ENCODE data around the gene SNRPF. TPM values are rescaled to one million over a fixed set of nuclear protein-coding genes. Genes with fewer than 3 reads are reported as not detected.

The SNRPF gene
- total and polyA plus RNA-seq, 2 donors (not counting 1 experiment from before 2014, with no cell fraction given): 14.2 to 25.0 TPM

DNA sequence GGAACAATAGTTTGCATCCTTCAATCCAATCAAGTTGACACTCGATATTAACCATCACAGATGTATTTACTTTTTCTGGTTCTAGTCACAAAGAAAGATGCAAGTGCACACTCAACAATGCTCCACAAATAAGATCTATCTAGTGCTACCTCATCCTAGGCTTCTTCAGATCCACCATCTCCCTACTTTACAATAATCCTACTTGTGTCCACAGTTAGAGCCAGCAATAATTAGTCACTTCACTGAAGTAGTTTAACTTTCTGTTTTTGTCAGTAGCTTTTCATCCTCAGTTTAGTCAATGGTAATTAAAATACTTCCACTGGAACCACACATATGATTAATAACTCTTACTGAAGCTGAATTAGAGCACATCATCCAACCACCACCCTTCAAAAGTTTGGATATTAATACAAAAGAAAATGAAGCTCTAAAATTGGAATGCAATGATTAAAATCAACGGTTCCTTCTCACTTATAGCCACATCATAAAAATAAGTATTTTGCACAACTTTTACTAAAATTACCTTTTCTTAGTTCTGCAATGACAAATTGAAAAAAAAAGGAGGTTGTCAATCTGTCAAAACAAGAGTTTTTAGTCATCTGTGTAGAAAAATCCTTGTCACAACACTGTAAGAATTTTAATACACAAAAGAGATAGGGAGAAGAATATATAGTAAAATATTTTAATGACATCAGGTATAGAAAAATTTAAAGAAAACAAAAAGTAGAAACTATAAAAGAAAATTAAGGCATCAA, 28.2 kb upstream of the SNRPF start:
- Histone ChIP-seq H3K36me3 (ENCODE audit: control insufficient read depth, insufficient read depth, low read length) (no peaks in the 10 kb centered on the region), H3K4me1 (ENCODE audit: control insufficient read depth, extremely low read depth, insufficient read depth, low read length) (no peaks in the 10 kb centered on the region), H3K9me3 (ENCODE audit: control insufficient read depth, insufficient read depth, low read depth, low read length) (no peaks in the 10 kb centered on the region), H4K20me1 (ENCODE audit: control insufficient read depth, extremely low read depth, insufficient read depth, low read length) (no peaks in the 10 kb centered on the region), H3K4me3 (replicated peaks in 1 of 4; ENCODE audit: control extremely low read depth in 1 of 4, insufficient read depth in 1 of 4, low read depth in 3 of 4, low read length in 4 of 4) (no peak overlapping the region), H2AFZ (ENCODE audit: low read length) (no peak overlapping the region), H3K27ac (ENCODE audit: insufficient read depth, low read length) (no peak overlapping the region), H3K4me2 (ENCODE audit: extremely low read depth, insufficient read depth, low read length) (no peak overlapping the region), H3K9ac (ENCODE audit: insufficient read depth, low read length) (no peak overlapping the region), H3K79me2 (ENCODE audit: control insufficient read depth, insufficient read depth, low read length) (no peaks in the 10 kb centered on the region), H3K27me3 (ENCODE audit: control insufficient read depth, insufficient read depth, low read length) (no peaks in the 10 kb centered on the region)
- DNase-seq (ENCODE audit: low read depth in 2 of 2): no peak
- no peak for TF ChIP-seq EZH2 (IDR thresholded peaks at IDR 0.05; ENCODE audit: low read length, missing control alignments)
- TF ChIP-seq, protein P1, sequence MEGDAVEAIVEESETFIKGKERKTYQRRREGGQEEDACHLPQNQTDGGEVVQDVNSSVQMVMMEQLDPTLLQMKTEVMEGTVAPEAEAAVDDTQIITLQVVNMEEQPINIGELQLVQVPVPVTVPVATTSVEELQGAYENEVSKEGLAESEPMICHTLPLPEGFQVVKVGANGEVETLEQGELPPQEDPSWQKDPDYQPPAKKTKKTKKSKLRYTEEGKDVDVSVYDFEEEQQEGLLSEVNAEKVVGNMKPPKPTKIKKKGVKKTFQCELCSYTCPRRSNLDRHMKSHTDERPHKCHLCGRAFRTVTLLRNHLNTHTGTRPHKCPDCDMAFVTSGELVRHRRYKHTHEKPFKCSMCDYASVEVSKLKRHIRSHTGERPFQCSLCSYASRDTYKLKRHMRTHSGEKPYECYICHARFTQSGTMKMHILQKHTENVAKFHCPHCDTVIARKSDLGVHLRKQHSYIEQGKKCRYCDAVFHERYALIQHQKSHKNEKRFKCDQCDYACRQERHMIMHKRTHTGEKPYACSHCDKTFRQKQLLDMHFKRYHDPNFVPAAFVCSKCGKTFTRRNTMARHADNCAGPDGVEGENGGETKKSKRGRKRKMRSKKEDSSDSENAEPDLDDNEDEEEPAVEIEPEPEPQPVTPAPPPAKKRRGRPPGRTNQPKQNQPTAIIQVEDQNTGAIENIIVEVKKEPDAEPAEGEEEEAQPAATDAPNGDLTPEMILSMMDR (conservative IDR thresholded peaks at IDR 0.05 in 1 of 2, IDR thresholded peaks at IDR 0.05 in 1 of 2; ENCODE audit: low read depth in 1 of 2, low read length in 2 of 2): no peak

DNA sequence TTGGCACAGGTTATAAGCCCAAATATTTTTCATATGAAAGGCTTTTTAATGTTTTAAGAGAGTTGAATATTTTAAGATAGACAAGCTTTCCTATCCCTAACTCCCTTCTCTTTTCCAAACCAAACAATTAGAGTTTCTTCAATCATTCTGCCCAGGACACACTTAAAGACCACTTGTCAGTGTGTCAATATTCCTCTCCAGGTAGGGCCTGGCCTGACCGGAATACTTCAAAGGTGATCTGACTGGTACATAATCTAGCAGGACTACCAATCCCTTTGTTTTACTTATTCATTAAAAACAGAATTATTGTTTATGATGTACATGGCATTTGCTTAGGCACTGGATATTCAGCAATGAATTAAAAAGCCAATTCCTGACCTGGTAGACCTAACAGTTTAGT, 24.2 kb upstream of the SNRPF start:
- Histone ChIP-seq H3K9me3 (ENCODE audit: control insufficient read depth, insufficient read depth, low read depth, low read length) (no peaks in the 10 kb centered on the region), H2AFZ (ENCODE audit: low read length) (no peak overlapping the region), H3K9ac (ENCODE audit: insufficient read depth, low read length) (no peak overlapping the region), H3K4me1 (ENCODE audit: control insufficient read depth, extremely low read depth, insufficient read depth, low read length) (peaks cover 12% of the 10 kb centered on the region), H3K79me2 (ENCODE audit: control insufficient read depth, insufficient read depth, low read length) (no peaks in the 10 kb centered on the region), H3K27me3 (ENCODE audit: control insufficient read depth, insufficient read depth, low read length) (no peaks in the 10 kb centered on the region), H3K27ac (ENCODE audit: insufficient read depth, low read length) (no peak overlapping the region), H3K36me3 (ENCODE audit: control insufficient read depth, insufficient read depth, low read length) (no peaks in the 10 kb centered on the region), H4K20me1 (ENCODE audit: control insufficient read depth, extremely low read depth, insufficient read depth, low read length) (no peaks in the 10 kb centered on the region), H3K4me2 (ENCODE audit: extremely low read depth, insufficient read depth, low read length) (no peak overlapping the region), H3K4me3 (replicated peaks in 1 of 4; ENCODE audit: control extremely low read depth in 1 of 4, insufficient read depth in 1 of 4, low read depth in 3 of 4, low read length in 4 of 4) (no peak overlapping the region)
- no peak for DNase-seq (ENCODE audit: low read depth in 2 of 2)
- TF ChIP-seq, protein P1 (conservative IDR thresholded peaks at IDR 0.05 in 1 of 2, IDR thresholded peaks at IDR 0.05 in 1 of 2; ENCODE audit: low read depth in 1 of 2, low read length in 2 of 2): no peak
- no peak for TF ChIP-seq EZH2 (IDR thresholded peaks at IDR 0.05; ENCODE audit: low read length, missing control alignments)

DNA sequence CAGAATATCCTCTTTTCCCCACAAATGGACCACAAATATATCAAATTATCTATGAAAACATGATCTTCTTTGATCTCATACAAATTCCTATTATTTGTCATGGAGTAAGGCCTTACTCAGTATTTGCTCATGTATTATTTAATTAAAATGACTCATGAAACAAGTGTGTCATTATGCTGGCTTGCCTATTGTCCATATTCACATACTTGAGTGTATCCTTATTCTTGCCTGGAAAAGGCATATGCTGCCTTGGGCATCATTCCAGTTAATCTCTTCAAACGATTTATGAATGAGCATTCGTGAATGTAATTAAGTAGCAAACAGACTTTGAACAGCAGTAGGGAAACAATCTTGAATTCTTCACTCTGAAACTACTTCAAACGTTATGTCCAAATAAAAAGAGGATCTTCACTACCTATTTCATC, 22.6 kb upstream of the SNRPF start:
- TF ChIP-seq EZH2 (IDR thresholded peaks at IDR 0.05; ENCODE audit: low read length, missing control alignments): no peak
- TF ChIP-seq, protein P1 (conservative IDR thresholded peaks at IDR 0.05 in 1 of 2, IDR thresholded peaks at IDR 0.05 in 1 of 2; ENCODE audit: low read depth in 1 of 2, low read length in 2 of 2): no peak
- no peaks in the 10 kb centered on the region for H3K27me3 ChIP-seq (ENCODE audit: control insufficient read depth, insufficient read depth, low read length)
- no peak overlapping the region for H3K27ac ChIP-seq (ENCODE audit: insufficient read depth, low read length)
- peaks cover 12% of the 10 kb centered on the region for H3K4me1 ChIP-seq (ENCODE audit: control insufficient read depth, extremely low read depth, insufficient read depth, low read length)
- H3K4me2 ChIP-seq (ENCODE audit: extremely low read depth, insufficient read depth, low read length): peak overlapping the region; percentile 11
- H4K20me1 ChIP-seq (ENCODE audit: control insufficient read depth, extremely low read depth, insufficient read depth, low read length): no peaks in the 10 kb centered on the region
- H3K4me3 ChIP-seq (replicated peaks in 1 of 4; ENCODE audit: control extremely low read depth in 1 of 4, insufficient read depth in 1 of 4, low read depth in 3 of 4, low read length in 4 of 4): no peak overlapping the region
- DNase-seq (ENCODE audit: low read depth in 2 of 2): peak; percentile 35 to 86
- H2AFZ ChIP-seq (ENCODE audit: low read length): no peak overlapping the region
- no peaks in the 10 kb centered on the region for H3K9me3 ChIP-seq (ENCODE audit: control insufficient read depth, insufficient read depth, low read depth, low read length)
- H3K79me2 ChIP-seq (ENCODE audit: control insufficient read depth, insufficient read depth, low read length): no peaks in the 10 kb centered on the region
- H3K9ac ChIP-seq (ENCODE audit: insufficient read depth, low read length): no peak overlapping the region
- H3K36me3 ChIP-seq (ENCODE audit: control insufficient read depth, insufficient read depth, low read length): no peaks in the 10 kb centered on the region
